HTR-8/SVneo (cell line): Measurements from ENCODE around the gene NSMCE3.
A peak's percentile ranks its signal among the peaks of the same experiment; 100 is the strongest.

Source experiments
- DNase-seq: peaks from one replicate; pipeline ENCODE4 v3.0.0; 2011; ENCODE audit warnings: low spot score, mixed read lengths; ENCODE audit not compliant: insufficient read length
- FAIRE-seq: peaks from 2 replicates; lab custom pipeline; 2011; peaks lifted over from hg19 to GRCh38; lab: Jason Lieb, UNC

The NSMCE3 gene

GRCh38 chr15:29269485-29270168, at the start of gene NSMCE3:
Gene NSMCE3 (minus strand): TSS chr15:29269822. CDS start chr15:29269705, 117 bp downstream.
- FAIRE-seq, result peak; percentile 94
- DNase-seq, result peak; percentile 84

GRCh38 chr15:29316422-29316821, 46.8 kb upstream of the NSMCE3 start:
- DNase-seq (no peak), FAIRE-seq (no peak)

- FAIRE-seq, result no peak
- no peak for DNase-seq
These were observed 42.8 kb upstream of the NSMCE3 start for GRCh38 chr15:29312387-29312786.

GRCh38 chr15:29311696-29312095, 42.1 kb upstream of the NSMCE3 start:
- FAIRE-seq, result no peak
- no peak for DNase-seq

GRCh38 chr15:29309139-29309538, 39.5 kb upstream of the NSMCE3 start:
- FAIRE-seq, result no peak

GRCh38 chr15:29308299-29308698, 38.7 kb upstream of the NSMCE3 start:
- FAIRE-seq, result no peak
- DNase-seq, result no peak

More at GRCh38 chr15:29309139-29309538, 39.5 kb upstream of the NSMCE3 start:
- no peak for DNase-seq

- FAIRE-seq (no peak), DNase-seq (no peak)
These were observed 35.9 kb upstream of the NSMCE3 start for GRCh38 chr15:29305556-29305955.

- no peak for FAIRE-seq
- no peak for DNase-seq
These were observed 33.2 kb upstream of the NSMCE3 start for GRCh38 chr15:29302871-29303270.

GRCh38 chr15:29299784-29300183, 30.2 kb upstream of the NSMCE3 start:
- FAIRE-seq (no peak), DNase-seq (no peak)

GRCh38 chr15:29299331-29299730, 29.7 kb upstream of the NSMCE3 start:
- FAIRE-seq (no peak), DNase-seq (no peak)

GRCh38 chr15:29294732-29295325, 25.2 kb upstream of the NSMCE3 start:
- DNase-seq (no peak), FAIRE-seq (no peak)

GRCh38 chr15:29291067-29291845, 21.6 kb upstream of the NSMCE3 start:
- FAIRE-seq, result no peak
- DNase-seq, result no peak

GRCh38 chr15:29289173-29289572, 19.6 kb upstream of the NSMCE3 start:
- no peak for DNase-seq
- FAIRE-seq, result no peak

- FAIRE-seq, result no peak
These were observed 15.8 kb upstream of the NSMCE3 start for GRCh38 chr15:29285386-29285785.

GRCh38 chr15:29283381-29283780, 13.8 kb upstream of the NSMCE3 start:
- FAIRE-seq (no peak), DNase-seq (no peak)

More at GRCh38 chr15:29285386-29285785, 15.8 kb upstream of the NSMCE3 start:
- DNase-seq, result no peak

GRCh38 chr15:29280514-29280913, 10.9 kb upstream of the NSMCE3 start:
- DNase-seq (no peak), FAIRE-seq (no peak)

- no peak for FAIRE-seq
These were observed 8.9 kb upstream of the NSMCE3 start for GRCh38 chr15:29278436-29279105.

GRCh38 chr15:29276366-29276765, 6.7 kb upstream of the NSMCE3 start:
- DNase-seq (no peak), FAIRE-seq (no peak)

More at GRCh38 chr15:29278436-29279105, 8.9 kb upstream of the NSMCE3 start:
- DNase-seq, result peak; percentile 22

- DNase-seq (no peak), FAIRE-seq (no peak)
These were observed 6.2 kb upstream of the NSMCE3 start for GRCh38 chr15:29275855-29276254.

GRCh38 chr15:29274946-29275345, 5.3 kb upstream of the NSMCE3 start:
- DNase-seq, result no peak
- FAIRE-seq, result no peak

GRCh38 chr15:29272219-29272618, 2.6 kb upstream of the NSMCE3 start:
- FAIRE-seq (no peak), DNase-seq (no peak)
